HG03039 (cell line): ENCODE measurements around the gene UBE2L6.

Experiments used
- ATAC-seq: cut with Tn5 transposase; IDR thresholded peaks from one replicate; pipeline ENCODE4 v1.9.1; 2021; ENCODE audit warnings: mild to moderate bottlenecking, moderate library complexity; ENCODE audit not compliant: unreplicated experiment

Gene UBE2L6

GRCh38 chr11:57501953-57502352 is 65.5 kb downstream of the UBE2L6 start:
- ATAC-seq: no peak
